GM12878 (cell line): ENCODE measurements around the gene CTSO. TPM values are rescaled to one million over a fixed set of nuclear protein-coding genes. Genes with fewer than 3 reads are reported as not detected.

ENCODE experiments used
- ATAC-seq: fragments of 200-7000 bp; cut with Tn5 transposase; 3 replicates; pipeline ENCODE4 v1.9.1; 2020; ENCODE audit warnings: mild to moderate bottlenecking, moderate library complexity
- BruUV-seq: library from RNA; stranded (reverse); fragments of 400-500 nt; replicated peaks from 2 replicates; lab custom pipeline; 2021; lab: Mats Ljungman, UMichigan
- CTCF ChIA-PET: fragments of 300-600 bp; sonication (Branson Sonifier 250); formaldehyde crosslinking; extraction: SDS; loops from one replicate; lab custom pipeline; 2021; ENCODE audit warnings: inconsistent platforms; lab: Yijun Ruan, JAX
- POLR2A ChIA-PET: fragments of 350-600 bp; formaldehyde crosslinking; extraction: SDS; loops from one replicate; lab custom pipeline; 2021; ENCODE audit warnings: inconsistent platforms; lab: Charles Lee
- RAD21 ChIA-PET: fragments of 300-600 bp; sonication (Branson Sonifier 250); formaldehyde crosslinking; loops from one replicate; lab custom pipeline; 2023; ENCODE audit warnings: antibody characterized with exemption; ENCODE audit not compliant: unreplicated experiment; lab: Charles Lee
- SMC1A ChIA-PET: fragments of 300-600 bp; sonication (Branson Sonifier 250); formaldehyde crosslinking; loops from one replicate; lab custom pipeline; 2023; ENCODE audit not compliant: unreplicated experiment, uncharacterized antibody; lab: Charles Lee
- DNase-seq: peaks from one replicate; pipeline ENCODE4 v3.0.0-alpha.2; 2011; ENCODE audit warnings: low read depth, low spot score
- FAIRE-seq: peaks from 3 replicates; lab custom pipeline; 2011; peaks lifted over from hg19 to GRCh38; lab: Jason Lieb, UNC
- H2AFZ ChIP-seq: 2 replicates; pipeline ENCODE4 v1.6.0; 2011; ENCODE audit warnings: low read depth, low read length, control low read depth; ENCODE audit not compliant: control insufficient read depth
- H3K27ac ChIP-seq: 2 replicates; pipeline ENCODE4 v1.5.1; 2011; ENCODE audit warnings: control low read depth; ENCODE audit not compliant: control insufficient read depth, insufficient read depth
- H3K27me3 ChIP-seq, 2 experiments: replicated peaks in 1 of 2; 2 replicates each; pipeline versions ENCODE4 v1.6.0 to v1.6.1; 2011; ENCODE audit warnings: low read length in 1 of 2; ENCODE audit not compliant: control insufficient read depth in 2 of 2, insufficient read depth in 2 of 2
- H3K36me3 ChIP-seq, 2 experiments: 2 replicates each; pipeline ENCODE4 v1.5.1; 2011; ENCODE audit warnings: low read length in 1 of 2; ENCODE audit not compliant: control insufficient read depth in 2 of 2, insufficient read depth in 2 of 2
- H3K4me1 ChIP-seq: 2 replicates; pipeline ENCODE4 v1.6.1; 2011; ENCODE audit warnings: mild to moderate bottlenecking, low read length, moderate library complexity, mixed read lengths; ENCODE audit not compliant: control insufficient read depth, insufficient read depth
- H3K4me2 ChIP-seq: 2 replicates; pipeline ENCODE4 v1.6.0; 2011; ENCODE audit warnings: control low read depth; ENCODE audit not compliant: control insufficient read depth, insufficient read depth
- H3K4me3 ChIP-seq: fragments of 200-600 bp; sonication (generic); 2 replicates; pipeline ENCODE4 v1.5.1; 2016
- H3K79me2 ChIP-seq: 2 replicates; pipeline ENCODE4 v1.6.0; 2011; ENCODE audit warnings: low read length; ENCODE audit not compliant: control insufficient read depth, insufficient read depth
- H3K9ac ChIP-seq: 2 replicates; pipeline ENCODE4 v1.8.0; 2011; ENCODE audit warnings: low read length, control low read depth, mixed read lengths; ENCODE audit not compliant: control insufficient read depth, insufficient read depth
- H3K9me3 ChIP-seq: replicated peaks from 3 replicates; pipeline ENCODE4 v1.5.1; 2011; ENCODE audit warnings: mild to moderate bottlenecking, low read length; ENCODE audit not compliant: control insufficient read depth, insufficient read depth
- H4K20me1 ChIP-seq: 2 replicates; pipeline ENCODE4 v1.6.0; 2011; ENCODE audit not compliant: control insufficient read depth, insufficient read depth
- CHD2 ChIP-seq: IDR thresholded peaks from 2 replicates; pipeline ENCODE4 v1.6.1; 2011; ENCODE audit warnings: low read depth, low read length, improper control_type of control experiment, borderline replicate concordance
- ETV6 ChIP-seq, 2 experiments: fragments of 450-650 bp in 1 of 2; IDR thresholded peaks in 1 of 2; conservative IDR thresholded peaks in 1 of 2; 2 replicates each; pipeline ENCODE4 v1.6.1; 2014; ENCODE audit warnings: antibody characterized with exemption in 1 of 2, borderline replicate concordance in 1 of 2, low read depth in 1 of 2, mild to moderate bottlenecking in 1 of 2, moderate library complexity in 1 of 2
- HDAC2 ChIP-seq: fragments of 200-600 bp; sonication (generic); IDR thresholded peaks from 2 replicates; pipeline ENCODE4 v1.6.1; 2017
- IKZF1 ChIP-seq: fragments of 450-650 bp; conservative IDR thresholded peaks from 2 replicates; pipeline ENCODE4 v1.6.1; 2017; ENCODE audit warnings: antibody characterized with exemption, mild to moderate bottlenecking
- KDM1A ChIP-seq: fragments of 200-600 bp; sonication (generic); IDR thresholded peaks from 2 replicates; pipeline ENCODE4 v1.6.1; 2016; ENCODE audit warnings: borderline replicate concordance
- MAX ChIP-seq: IDR thresholded peaks from 2 replicates; pipeline ENCODE4 v1.6.1; 2012; ENCODE audit warnings: low read depth, low read length, improper control_type of control experiment
- MTA3 ChIP-seq: IDR thresholded peaks from 2 replicates; pipeline ENCODE4 v1.6.1; 2012; ENCODE audit warnings: low read length, inconsistent platforms, borderline replicate concordance
- MYC ChIP-seq: IDR thresholded peaks from 2 replicates; pipeline ENCODE4 v1.6.1; 2011; ENCODE audit warnings: mild to moderate bottlenecking, low read length, moderate library complexity, inconsistent platforms; ENCODE audit not compliant: insufficient read depth, insufficient replicate concordance, insufficient read length, severe bottlenecking
- NBN ChIP-seq: fragments of 450-650 bp; IDR thresholded peaks from 2 replicates; pipeline ENCODE4 v1.6.1; 2016
- NFXL1 ChIP-seq: fragments of 450-650 bp; IDR thresholded peaks from 2 replicates; pipeline ENCODE4 v1.6.1; 2017; ENCODE audit warnings: antibody characterized with exemption, mild to moderate bottlenecking, borderline replicate concordance
- PKNOX1 ChIP-seq: fragments of 450-650 bp; IDR thresholded peaks from 2 replicates; pipeline ENCODE4 v1.6.1; 2016; ENCODE audit warnings: mild to moderate bottlenecking
- PRDM15 ChIP-seq: fragments of 450-650 bp; formaldehyde crosslinking; IDR thresholded peaks from 2 replicates; pipeline ENCODE4 v1.4.0; 2020; ENCODE audit warnings: mild to moderate bottlenecking, moderate library complexity
- RAD21 ChIP-seq: IDR thresholded peaks from 2 replicates; pipeline ENCODE4 v1.6.1; 2011; ENCODE audit warnings: mild to moderate bottlenecking, low read depth, low read length, moderate library complexity; ENCODE audit not compliant: insufficient read depth
- SIX5 ChIP-seq: IDR thresholded peaks from 2 replicates; pipeline ENCODE4 v1.6.1; 2011; ENCODE audit warnings: mild to moderate bottlenecking, low read depth, low read length, moderate library complexity; ENCODE audit not compliant: severe bottlenecking
- SPI1 ChIP-seq: IDR thresholded peaks from 2 replicates; pipeline ENCODE4 v1.6.1; 2011; ENCODE audit warnings: low read depth, mild to moderate bottlenecking, low read length, moderate library complexity, borderline replicate concordance; ENCODE audit not compliant: insufficient read depth
- SREBF1 ChIP-seq: IDR thresholded peaks from 2 replicates; pipeline ENCODE4 v1.6.1; 2012; ENCODE audit warnings: mild to moderate bottlenecking, low read length
- TCF7 ChIP-seq: IDR thresholded peaks from 2 replicates; pipeline ENCODE4 v1.6.1; 2014; ENCODE audit warnings: antibody characterized with exemption, borderline replicate concordance
- ZBED1 ChIP-seq: IDR thresholded peaks from 2 replicates; pipeline ENCODE4 v1.6.1; 2016; ENCODE audit warnings: borderline replicate concordance
- WGBS: methylation state at CpG from one replicate; pipeline ENCODE4 v1.1.6; 2016; ENCODE audit warnings: low lambda C conversion rate; ENCODE audit not compliant: insufficient replicate concordance, insufficient coverage; ENCODE audit errors: missing lambda C conversion rate; 5-methylcytosine and 5-hydroxymethylcytosine counted together
- in situ Hi-C: fragments of 300-500 bp; cut with MboI; formaldehyde crosslinking; loops from 9 replicates; pipeline ENCODE4 v1.14.3; 2018; ENCODE audit warnings: mixed read lengths
- intact Hi-C: fragments of 100-400 bp; cut with micrococcal nuclease; formaldehyde crosslinking; loops from one replicate; pipeline ENCODE4 v1.14.2; 2022; ENCODE audit not compliant: unreplicated experiment
- polyA plus RNA-seq, 11 experiments: library from polyadenylated mRNA; depleted of rRNA in 4 of 11; unstranded in 6 of 11; stranded (reverse) in 5 of 11; fragments of >200 nt; fragmentation: Nextera tagmentation in 4 of 11; fragmentation: Illumina TruSeq in 1 of 11; extraction: Ambion mirVana in 4 of 11; extraction: Trizol in 1 of 11; gene quantifications; 1 replicate in 1 of 11; 2 replicates in 10 of 11; pipeline versions ENCODE4 v1.2.1 to v1.2.3, GENCODE V29; 2011 to 2016; ENCODE audit warnings: inconsistent platforms in 2 of 11, missing spikeins in 2 of 11, low read depth in 1 of 11
- total RNA-seq, 4 experiments: library from RNA; depleted of rRNA in 3 of 4; stranded (reverse); fragments of >200 nt in 3 of 4; fragmentation: Illumina TruSeq in 1 of 4; extraction: Trizol in 1 of 4; gene quantifications; 2 replicates each; pipeline versions ENCODE4 v1.2.1 to v1.2.3, GENCODE V29; 2013 to 2021

The CTSO gene
- total and polyA plus RNA-seq, 10 of the 15 experiments (the other 5 are each of a cell fraction or from before 2014, with no cell fraction given): 3.9 to 9.7 (median 7.0) TPM

GRCh38 chr4:155930330-155930729 lies 23.3 kb downstream of the CTSO start (continued):
- TF ChIP-seq CHD2 (no peak), MTA3 (no peak), HDAC2 (no peak), TCF7 (no peak), ZBED1 (no peak), RAD21 (no peak), SIX5 (no peak), SREBF1 (no peak), IKZF1 (no peak), NBN (no peak), PRDM15 (CRISPR knock-in tag) (no peak)

- Histone ChIP-seq H3K9ac (no peak overlapping the region), H3K4me1 (no peaks in the 10 kb centered on the region), H3K79me2 (no peaks in the 10 kb centered on the region), H3K4me2 (no peak overlapping the region), H4K20me1 (no peaks in the 10 kb centered on the region), H2AFZ (no peak overlapping the region), H3K27ac (no peak overlapping the region), H3K4me3 (no peak overlapping the region), H3K36me3 (no peaks in the 10 kb centered on the region), H3K9me3 (no peaks in the 10 kb centered on the region), H3K27me3 (no peaks in the 10 kb centered on the region)
- FAIRE-seq (no peak), ATAC-seq (no peak), DNase-seq (no peak)
- ChIA-PET SMC1A (interaction anchor here (0.7 to 1.1 kb wide), 5 partner anchors 9 to 1116 kb away, joined by 3 to 4 read pairs (median 3); partner anchors contain the start of gene CTSO), CTCF (interaction anchor here (1.1 kb wide), 1 partner anchor 24 kb away, joined by 3 read pairs; the partner anchor contains the start of gene CTSO), POLR2A (no interaction called here), RAD21 (interaction anchor here (0.9 kb wide), 1 partner anchor 23 kb away, joined by 3 read pairs; no protein-coding TSS in a partner anchor)
- 43% methylated on average over 3 of the region's 3 CpGs for WGBS
- intact Hi-C loops: loop anchor here (10.0 kb wide), 1 partner anchor 745 kb away; no protein-coding TSS in a partner anchor
- in situ Hi-C loops: no loop called here
- BruUV-seq: no TSS peak
- TF ChIP-seq ETV6 (conservative IDR thresholded peaks at IDR 0.05 in 1 of 2, IDR thresholded peaks at IDR 0.05 in 1 of 2; ENCODE audit: borderline replicate concordance in 1 of 2, low read depth in 1 of 2) (peak in 1 of 2 experiments; percentile 45; a peak in 1 of 4 replicates), MAX (no peak), MYC (no peak), TCF7 (no peak), SPI1 (peak; percentile 52; the same call in 1 of the 2 replicates), NFXL1 (no peak), KDM1A (no peak), PKNOX1 (no peak)
Observed at GRCh38 chr4:155929833-155930232, 23.8 kb downstream of the CTSO start.
